ENCODE results near the gene SUPT7L. TPM values are rescaled to one million over a fixed set of nuclear protein-coding genes. Genes with fewer than 3 reads are reported as not detected.
A peak's percentile ranks its signal among the peaks of the same experiment; 100 is the strongest.

Gene SUPT7L
- polyA plus RNA-seq, 1 donor from 2014 or later, result 95.8 TPM

DNA sequence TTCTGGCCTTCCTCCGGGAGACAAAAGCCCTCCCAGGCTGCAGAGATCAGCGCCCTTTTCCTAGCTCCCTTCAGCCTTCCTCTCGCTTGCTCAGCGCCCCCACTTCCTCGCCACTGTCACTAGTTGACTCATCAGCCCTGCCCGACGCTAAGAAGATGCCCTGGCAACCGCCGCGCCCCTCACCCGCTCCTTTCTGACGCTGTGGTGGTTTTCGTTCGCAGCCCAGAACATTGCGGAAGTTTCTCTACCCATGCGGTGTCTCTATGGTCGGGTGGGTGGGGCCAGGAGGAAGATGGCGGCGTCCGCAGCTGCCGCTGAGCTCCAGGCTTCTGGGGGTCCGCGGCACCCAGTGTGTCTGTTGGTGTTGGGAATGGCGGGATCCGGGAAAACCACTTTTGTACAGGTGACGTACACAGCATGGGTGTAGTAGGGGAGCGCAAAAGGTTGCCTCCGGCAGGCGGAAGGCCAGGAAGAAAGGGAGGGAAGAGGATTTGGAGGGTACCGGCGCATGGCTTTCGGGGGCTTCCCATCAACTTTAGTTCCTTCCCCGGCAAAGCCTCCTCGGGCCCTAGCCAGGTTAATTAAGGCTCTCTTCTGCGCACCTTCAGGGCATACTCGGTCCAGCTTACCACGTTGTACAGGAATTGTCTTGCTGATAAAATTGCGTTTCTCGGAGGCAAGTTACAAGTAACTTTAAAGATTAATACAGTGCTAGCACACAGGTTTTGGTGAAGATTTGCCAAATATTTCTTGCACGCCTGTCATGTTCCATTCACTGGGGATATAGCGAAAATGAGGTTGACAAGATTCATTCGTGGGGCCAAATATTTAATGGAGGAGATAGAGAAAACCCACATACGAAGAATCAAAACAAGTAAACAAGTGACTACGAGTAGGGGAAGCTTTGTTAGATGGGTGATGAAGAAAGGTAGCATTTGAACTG, 34.4 kb downstream of the SUPT7L start, which contains the start of the genes CCDC121 and GPN1:
TSS of gene CCDC121 (minus strand) at position 246 of the 943 bp plus-strand sequence. CDS start 1,213 bp downstream, outside the sequence.
TSS of gene GPN1 (plus strand) at position 284 of the 943 bp plus-strand sequence. CDS start at position 293, 9 bp downstream.
- no peaks in the 10 kb centered on the region for H3K27me3 ChIP-seq (ENCODE audit: insufficient read depth, low read depth, low read length)
- no peaks in the 10 kb centered on the region for H4K20me1 ChIP-seq (ENCODE audit: insufficient read depth)
- H3K36me3 ChIP-seq (ENCODE audit: insufficient read depth, low read length), result peaks cover 6% of the 10 kb centered on the region
- no peaks in the 10 kb centered on the region for H3K9me2 ChIP-seq (ENCODE audit: insufficient read depth, low read length)
- peaks cover 8% of the 10 kb centered on the region for H3K79me2 ChIP-seq (replicated peaks; ENCODE audit: insufficient read depth, low read length)
- no peaks in the 10 kb centered on the region for H3K9me3 ChIP-seq (ENCODE audit: low read length)
- H3K4me2 ChIP-seq (ENCODE audit: low read length), result peak within 1 kb of the TSS; percentile 54
- TF ChIP-seq MXI1 (conservative IDR thresholded peaks at IDR 0.05; ENCODE audit: poor library complexity, severe bottlenecking), result peak; percentile 97
- peak; percentile 96 for TF ChIP-seq TAF1 (IDR thresholded peaks at IDR 0.05; ENCODE audit: low read depth)
- TF ChIP-seq, protein P1, sequence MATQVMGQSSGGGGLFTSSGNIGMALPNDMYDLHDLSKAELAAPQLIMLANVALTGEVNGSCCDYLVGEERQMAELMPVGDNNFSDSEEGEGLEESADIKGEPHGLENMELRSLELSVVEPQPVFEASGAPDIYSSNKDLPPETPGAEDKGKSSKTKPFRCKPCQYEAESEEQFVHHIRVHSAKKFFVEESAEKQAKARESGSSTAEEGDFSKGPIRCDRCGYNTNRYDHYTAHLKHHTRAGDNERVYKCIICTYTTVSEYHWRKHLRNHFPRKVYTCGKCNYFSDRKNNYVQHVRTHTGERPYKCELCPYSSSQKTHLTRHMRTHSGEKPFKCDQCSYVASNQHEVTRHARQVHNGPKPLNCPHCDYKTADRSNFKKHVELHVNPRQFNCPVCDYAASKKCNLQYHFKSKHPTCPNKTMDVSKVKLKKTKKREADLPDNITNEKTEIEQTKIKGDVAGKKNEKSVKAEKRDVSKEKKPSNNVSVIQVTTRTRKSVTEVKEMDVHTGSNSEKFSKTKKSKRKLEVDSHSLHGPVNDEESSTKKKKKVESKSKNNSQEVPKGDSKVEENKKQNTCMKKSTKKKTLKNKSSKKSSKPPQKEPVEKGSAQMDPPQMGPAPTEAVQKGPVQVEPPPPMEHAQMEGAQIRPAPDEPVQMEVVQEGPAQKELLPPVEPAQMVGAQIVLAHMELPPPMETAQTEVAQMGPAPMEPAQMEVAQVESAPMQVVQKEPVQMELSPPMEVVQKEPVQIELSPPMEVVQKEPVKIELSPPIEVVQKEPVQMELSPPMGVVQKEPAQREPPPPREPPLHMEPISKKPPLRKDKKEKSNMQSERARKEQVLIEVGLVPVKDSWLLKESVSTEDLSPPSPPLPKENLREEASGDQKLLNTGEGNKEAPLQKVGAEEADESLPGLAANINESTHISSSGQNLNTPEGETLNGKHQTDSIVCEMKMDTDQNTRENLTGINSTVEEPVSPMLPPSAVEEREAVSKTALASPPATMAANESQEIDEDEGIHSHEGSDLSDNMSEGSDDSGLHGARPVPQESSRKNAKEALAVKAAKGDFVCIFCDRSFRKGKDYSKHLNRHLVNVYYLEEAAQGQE (IDR thresholded peaks at IDR 0.05; ENCODE audit: borderline replicate concordance), result peak; percentile 84
- TF ChIP-seq, protein P2, sequence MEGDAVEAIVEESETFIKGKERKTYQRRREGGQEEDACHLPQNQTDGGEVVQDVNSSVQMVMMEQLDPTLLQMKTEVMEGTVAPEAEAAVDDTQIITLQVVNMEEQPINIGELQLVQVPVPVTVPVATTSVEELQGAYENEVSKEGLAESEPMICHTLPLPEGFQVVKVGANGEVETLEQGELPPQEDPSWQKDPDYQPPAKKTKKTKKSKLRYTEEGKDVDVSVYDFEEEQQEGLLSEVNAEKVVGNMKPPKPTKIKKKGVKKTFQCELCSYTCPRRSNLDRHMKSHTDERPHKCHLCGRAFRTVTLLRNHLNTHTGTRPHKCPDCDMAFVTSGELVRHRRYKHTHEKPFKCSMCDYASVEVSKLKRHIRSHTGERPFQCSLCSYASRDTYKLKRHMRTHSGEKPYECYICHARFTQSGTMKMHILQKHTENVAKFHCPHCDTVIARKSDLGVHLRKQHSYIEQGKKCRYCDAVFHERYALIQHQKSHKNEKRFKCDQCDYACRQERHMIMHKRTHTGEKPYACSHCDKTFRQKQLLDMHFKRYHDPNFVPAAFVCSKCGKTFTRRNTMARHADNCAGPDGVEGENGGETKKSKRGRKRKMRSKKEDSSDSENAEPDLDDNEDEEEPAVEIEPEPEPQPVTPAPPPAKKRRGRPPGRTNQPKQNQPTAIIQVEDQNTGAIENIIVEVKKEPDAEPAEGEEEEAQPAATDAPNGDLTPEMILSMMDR (IDR thresholded peaks at IDR 0.05; ENCODE audit: poor library complexity, severe bottlenecking), result peak; percentile 17
- TF ChIP-seq SMC3 (conservative IDR thresholded peaks at IDR 0.05; ENCODE audit: poor library complexity), result peak; percentile 49
- TF ChIP-seq RAD21 (conservative IDR thresholded peaks at IDR 0.05), result peak; percentile 30
- peak; percentile 52 for TF ChIP-seq EP300 (conservative IDR thresholded peaks at IDR 0.05; ENCODE audit: poor library complexity, severe bottlenecking)
- no peak for TF ChIP-seq EZH2 (IDR thresholded peaks at IDR 0.05; ENCODE audit: borderline replicate concordance, insufficient read depth, low read length, poor library complexity, severe bottlenecking)
- TF ChIP-seq POLR2AphosphoS5 (IDR thresholded peaks at IDR 0.05), result peak; percentile 82
- H3K9ac ChIP-seq (ENCODE audit: low read length), result peak within 1 kb of the TSS; percentile 64
- H3F3A ChIP-seq (ENCODE audit: insufficient read depth, low read length, poor library complexity, severe bottlenecking), result no peaks in the 10 kb centered on the region
- peak within 1 kb of the TSS; percentile 30 for H2AFZ ChIP-seq (ENCODE audit: low read depth, low read length)
- H3K27ac ChIP-seq (ENCODE audit: low read length), result peak within 1 kb of the TSS; percentile 74
- H3K4me3 ChIP-seq (ENCODE audit: low read length), result peak within 1 kb of the TSS; percentile 71

DNA sequence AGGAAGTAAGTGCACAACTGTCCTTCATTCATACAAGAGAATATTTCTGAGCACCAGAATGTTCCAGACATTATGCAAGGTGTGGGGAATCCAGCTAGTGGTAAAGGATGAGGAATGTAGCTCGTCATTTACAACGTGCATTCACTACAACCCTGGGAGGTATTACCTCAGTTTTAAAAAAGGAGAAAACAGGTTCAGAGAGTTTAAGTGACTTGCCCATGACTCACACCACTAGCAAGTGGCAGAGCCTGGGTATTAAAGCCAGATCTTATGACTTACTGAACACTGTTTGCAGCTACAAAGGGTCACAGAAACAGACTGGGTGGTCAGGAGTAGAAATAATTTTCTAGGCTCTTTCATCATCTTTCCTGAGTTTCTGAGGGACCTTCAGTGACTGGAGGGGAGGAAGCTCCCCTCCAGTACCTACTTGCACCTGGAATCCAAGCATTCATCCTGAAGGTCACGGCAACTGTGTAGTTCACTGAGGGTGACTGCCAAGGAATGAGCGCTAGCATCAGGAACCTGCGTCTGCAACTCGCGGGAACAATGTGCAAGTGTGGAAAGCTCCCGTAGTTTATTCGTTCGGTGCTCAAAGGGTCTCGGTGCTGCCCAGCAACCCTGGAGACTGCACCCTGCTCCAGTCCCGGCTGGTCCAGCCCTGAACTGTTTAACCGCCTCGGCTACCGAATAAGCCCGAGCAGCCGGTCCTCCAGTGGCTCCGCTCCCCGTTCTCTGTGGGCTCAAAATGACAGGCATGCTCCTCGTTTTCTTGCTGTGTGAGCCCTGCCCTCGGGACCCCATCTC, 35.2 kb downstream of the SUPT7L start:
- peak overlapping the region; percentile 74 for H3K27ac ChIP-seq (ENCODE audit: low read length)
- peak overlapping the region; percentile 71 for H3K4me3 ChIP-seq (ENCODE audit: low read length)
- no peaks in the 10 kb centered on the region for H3K9me3 ChIP-seq (ENCODE audit: low read length)
- H3K27me3 ChIP-seq (ENCODE audit: insufficient read depth, low read depth, low read length), result no peaks in the 10 kb centered on the region
- no peaks in the 10 kb centered on the region for H3F3A ChIP-seq (ENCODE audit: insufficient read depth, low read length, poor library complexity, severe bottlenecking)
- H3K9ac ChIP-seq (ENCODE audit: low read length), result peak overlapping the region; percentile 64
- TF ChIP-seq, protein P2 (IDR thresholded peaks at IDR 0.05; ENCODE audit: poor library complexity, severe bottlenecking), result no peak
- no peak for TF ChIP-seq MXI1 (conservative IDR thresholded peaks at IDR 0.05; ENCODE audit: poor library complexity, severe bottlenecking)
- no peak for TF ChIP-seq RAD21 (conservative IDR thresholded peaks at IDR 0.05)
- no peak for TF ChIP-seq SMC3 (conservative IDR thresholded peaks at IDR 0.05; ENCODE audit: poor library complexity)
- no peak for TF ChIP-seq TAF1 (IDR thresholded peaks at IDR 0.05; ENCODE audit: low read depth)
- TF ChIP-seq EP300 (conservative IDR thresholded peaks at IDR 0.05; ENCODE audit: poor library complexity, severe bottlenecking), result no peak
- no peak for TF ChIP-seq POLR2AphosphoS5 (IDR thresholded peaks at IDR 0.05)
- TF ChIP-seq EZH2 (IDR thresholded peaks at IDR 0.05; ENCODE audit: borderline replicate concordance, insufficient read depth, low read length, poor library complexity, severe bottlenecking), result no peak
- TF ChIP-seq, protein P1 (IDR thresholded peaks at IDR 0.05; ENCODE audit: borderline replicate concordance), result no peak
- H3K79me2 ChIP-seq (replicated peaks; ENCODE audit: insufficient read depth, low read length), result peaks cover 8% of the 10 kb centered on the region
- no peaks in the 10 kb centered on the region for H3K9me2 ChIP-seq (ENCODE audit: insufficient read depth, low read length)
- peak overlapping the region; percentile 30 for H2AFZ ChIP-seq (ENCODE audit: low read depth, low read length)
- peaks cover 6% of the 10 kb centered on the region for H3K36me3 ChIP-seq (ENCODE audit: insufficient read depth, low read length)
- H3K4me2 ChIP-seq (ENCODE audit: low read length), result peak overlapping the region; percentile 54
- H4K20me1 ChIP-seq (ENCODE audit: insufficient read depth), result no peaks in the 10 kb centered on the region
